GM12878 (cell line): Measurements from ENCODE around the gene C6orf89. TPM values are rescaled to one million over a fixed set of nuclear protein-coding genes. Genes with fewer than 3 reads are reported as not detected.

ENCODE experiments used
- FOS ChIP-seq: IDR thresholded peaks from 3 replicates; pipeline ENCODE4 v1.6.1; 2011; ENCODE audit warnings: borderline replicate concordance; ENCODE audit not compliant: insufficient read length; ENCODE audit errors: extremely low read depth
- GATAD2B ChIP-seq: fragments of 450-650 bp; conservative IDR thresholded peaks from 2 replicates; pipeline ENCODE4 v1.6.1; 2017; ENCODE audit warnings: low read depth, mild to moderate bottlenecking, moderate library complexity
- NR2C2 ChIP-seq: IDR thresholded peaks from 2 replicates; pipeline ENCODE4 v1.6.1; 2011; ENCODE audit warnings: borderline replicate concordance, low read depth; ENCODE audit not compliant: control insufficient read depth, insufficient read length
- NRF1 ChIP-seq: conservative IDR thresholded peaks from 2 replicates; pipeline ENCODE4 v1.6.1; 2011; ENCODE audit warnings: mild to moderate bottlenecking, low read depth, low read length, improper control_type of control experiment
- SPI1 ChIP-seq: IDR thresholded peaks from 2 replicates; pipeline ENCODE4 v1.6.1; 2011; ENCODE audit warnings: low read depth, mild to moderate bottlenecking, low read length, moderate library complexity, borderline replicate concordance; ENCODE audit not compliant: insufficient read depth
- ZNF274 ChIP-seq: IDR thresholded peaks from one replicate; pipeline ENCODE4 v1.8.0; 2011; ENCODE audit not compliant: insufficient read length, insufficient read depth
- ZSCAN29 ChIP-seq: fragments of 450-650 bp; IDR thresholded peaks from 2 replicates; pipeline ENCODE4 v1.6.1; 2017; ENCODE audit warnings: mild to moderate bottlenecking, moderate library complexity
- polyA plus RNA-seq, 11 experiments: library from polyadenylated mRNA; depleted of rRNA in 4 of 11; unstranded in 6 of 11; stranded (reverse) in 5 of 11; fragments of >200 nt; fragmentation: Nextera tagmentation in 4 of 11; fragmentation: Illumina TruSeq in 1 of 11; extraction: Ambion mirVana in 4 of 11; extraction: Trizol in 1 of 11; gene quantifications; 1 replicate in 1 of 11; 2 replicates in 10 of 11; pipeline versions ENCODE4 v1.2.1 to v1.2.3, GENCODE V29; 2011 to 2016; ENCODE audit warnings: inconsistent platforms in 2 of 11, missing spikeins in 2 of 11, low read depth in 1 of 11
- total RNA-seq, 4 experiments: library from RNA; depleted of rRNA in 3 of 4; stranded (reverse); fragments of >200 nt in 3 of 4; fragmentation: Illumina TruSeq in 1 of 4; extraction: Trizol in 1 of 4; gene quantifications; 2 replicates each; pipeline versions ENCODE4 v1.2.1 to v1.2.3, GENCODE V29; 2013 to 2021
- TF ChIP-seq, protein P1 (sequence below): fragments of 450-650 bp; formaldehyde crosslinking; IDR thresholded peaks from 2 replicates; pipeline ENCODE4 v1.4.0; 2022; ENCODE audit warnings: mild to moderate bottlenecking, moderate library complexity
- TF ChIP-seq, protein P2 (sequence below), 3 experiments: IDR thresholded peaks in 2 of 3; conservative IDR thresholded peaks in 1 of 3; 2 replicates each; pipeline ENCODE4 v1.5.1; 2011; ENCODE audit warnings: low read depth in 3 of 3, low read length in 3 of 3, mild to moderate bottlenecking in 3 of 3, control low read depth in 2 of 3, moderate library complexity in 2 of 3, inconsistent platforms in 1 of 3, mixed read lengths in 1 of 3; ENCODE audit not compliant: control insufficient read depth in 2 of 3, insufficient read depth in 1 of 3; ENCODE audit errors: extremely low read depth in 1 of 3
- TF ChIP-seq, protein P3 (sequence below): IDR thresholded peaks from 2 replicates; pipeline ENCODE4 v1.6.1; 2011; ENCODE audit warnings: borderline replicate concordance, low read depth, mild to moderate bottlenecking, moderate library complexity, mixed read lengths, low read length; ENCODE audit not compliant: insufficient read depth; ENCODE audit errors: extremely low read length

Gene C6orf89
- total and polyA plus RNA-seq, 10 of the 15 experiments (the other 5 are each of a cell fraction or from before 2014, with no cell fraction given), result 10.8 to 42.7 (median 28.6) TPM

DNA sequence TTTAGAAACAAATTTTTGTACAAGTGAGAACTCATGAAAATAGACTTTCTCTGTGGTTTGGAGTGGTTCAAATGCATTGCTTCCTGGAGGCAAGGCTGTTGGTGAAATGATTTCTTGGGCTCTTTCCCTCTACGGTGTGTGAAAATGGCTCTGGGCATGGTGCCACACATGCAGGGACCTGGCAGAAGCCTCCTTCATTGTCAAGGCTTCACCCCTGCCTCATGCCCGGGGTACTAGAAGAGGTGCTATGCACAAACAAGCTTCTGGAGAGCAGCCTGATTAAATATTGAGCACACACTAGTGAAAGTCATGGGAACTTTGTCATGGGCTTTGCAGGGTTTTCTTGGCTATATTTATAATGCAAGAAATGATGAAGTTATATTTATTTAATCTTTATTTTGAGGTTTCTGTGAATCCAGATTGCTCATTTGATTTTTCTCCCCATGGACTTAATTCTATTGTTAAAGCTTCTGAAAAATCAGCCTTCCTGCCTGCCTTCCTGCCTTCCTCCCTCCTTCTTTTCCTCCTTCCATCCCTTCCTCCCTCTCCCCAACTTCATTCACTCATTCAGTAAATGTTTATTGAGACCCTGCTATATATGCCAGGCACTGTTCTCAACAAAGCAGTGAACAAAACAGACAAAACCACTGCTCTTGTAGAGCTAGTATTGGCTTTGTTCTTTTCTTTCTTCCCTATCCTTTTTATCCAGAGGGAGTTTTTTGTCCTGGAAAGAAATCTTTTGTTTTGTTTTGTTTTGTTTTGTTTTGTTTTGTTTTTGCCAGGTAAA lies 21.0 kb downstream of the C6orf89 start (continued):
- TF ChIP-seq, protein P1, sequence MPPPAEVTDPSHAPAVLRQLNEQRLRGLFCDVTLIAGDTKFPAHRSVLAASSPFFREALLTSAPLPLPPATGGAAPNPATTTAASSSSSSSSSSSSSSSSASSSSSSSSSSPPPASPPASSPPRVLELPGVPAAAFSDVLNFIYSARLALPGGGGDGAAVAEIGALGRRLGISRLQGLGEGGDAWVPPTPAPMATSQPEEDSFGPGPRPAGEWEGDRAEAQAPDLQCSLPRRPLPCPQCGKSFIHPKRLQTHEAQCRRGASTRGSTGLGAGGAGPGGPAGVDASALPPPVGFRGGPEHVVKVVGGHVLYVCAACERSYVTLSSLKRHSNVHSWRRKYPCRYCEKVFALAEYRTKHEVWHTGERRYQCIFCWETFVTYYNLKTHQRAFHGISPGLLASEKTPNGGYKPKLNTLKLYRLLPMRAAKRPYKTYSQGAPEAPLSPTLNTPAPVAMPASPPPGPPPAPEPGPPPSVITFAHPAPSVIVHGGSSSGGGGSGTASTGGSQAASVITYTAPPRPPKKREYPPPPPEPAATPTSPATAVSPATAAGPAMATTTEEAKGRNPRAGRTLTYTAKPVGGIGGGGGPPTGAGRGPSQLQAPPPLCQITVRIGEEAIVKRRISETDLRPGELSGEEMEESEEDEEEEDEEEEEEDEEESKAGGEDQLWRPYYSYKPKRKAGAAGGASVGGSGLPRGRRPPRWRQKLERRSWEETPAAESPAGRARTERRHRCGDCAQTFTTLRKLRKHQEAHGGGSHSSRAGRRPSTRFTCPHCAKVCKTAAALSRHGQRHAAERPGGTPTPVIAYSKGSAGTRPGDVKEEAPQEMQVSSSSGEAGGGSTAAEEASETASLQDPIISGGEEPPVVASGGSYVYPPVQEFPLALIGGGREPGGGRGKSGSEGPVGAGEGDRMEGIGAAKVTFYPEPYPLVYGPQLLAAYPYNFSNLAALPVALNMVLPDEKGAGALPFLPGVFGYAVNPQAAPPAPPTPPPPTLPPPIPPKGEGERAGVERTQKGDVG (CRISPR knock-in tag), result no peak
- TF ChIP-seq NR2C2, result no peak
- TF ChIP-seq, protein P2, sequence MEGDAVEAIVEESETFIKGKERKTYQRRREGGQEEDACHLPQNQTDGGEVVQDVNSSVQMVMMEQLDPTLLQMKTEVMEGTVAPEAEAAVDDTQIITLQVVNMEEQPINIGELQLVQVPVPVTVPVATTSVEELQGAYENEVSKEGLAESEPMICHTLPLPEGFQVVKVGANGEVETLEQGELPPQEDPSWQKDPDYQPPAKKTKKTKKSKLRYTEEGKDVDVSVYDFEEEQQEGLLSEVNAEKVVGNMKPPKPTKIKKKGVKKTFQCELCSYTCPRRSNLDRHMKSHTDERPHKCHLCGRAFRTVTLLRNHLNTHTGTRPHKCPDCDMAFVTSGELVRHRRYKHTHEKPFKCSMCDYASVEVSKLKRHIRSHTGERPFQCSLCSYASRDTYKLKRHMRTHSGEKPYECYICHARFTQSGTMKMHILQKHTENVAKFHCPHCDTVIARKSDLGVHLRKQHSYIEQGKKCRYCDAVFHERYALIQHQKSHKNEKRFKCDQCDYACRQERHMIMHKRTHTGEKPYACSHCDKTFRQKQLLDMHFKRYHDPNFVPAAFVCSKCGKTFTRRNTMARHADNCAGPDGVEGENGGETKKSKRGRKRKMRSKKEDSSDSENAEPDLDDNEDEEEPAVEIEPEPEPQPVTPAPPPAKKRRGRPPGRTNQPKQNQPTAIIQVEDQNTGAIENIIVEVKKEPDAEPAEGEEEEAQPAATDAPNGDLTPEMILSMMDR (IDR thresholded peaks at IDR 0.05 in 2 of 3, conservative IDR thresholded peaks at IDR 0.05 in 1 of 3; ENCODE audit: control insufficient read depth in 2 of 3, extremely low read depth in 1 of 3, insufficient read depth in 1 of 3, low read depth in 3 of 3, low read length in 3 of 3), result no peak
- TF ChIP-seq FOS, result no peak
- no peak for TF ChIP-seq ZNF274
- no peak for TF ChIP-seq ZSCAN29
- no peak for TF ChIP-seq NRF1
- TF ChIP-seq, protein P3, sequence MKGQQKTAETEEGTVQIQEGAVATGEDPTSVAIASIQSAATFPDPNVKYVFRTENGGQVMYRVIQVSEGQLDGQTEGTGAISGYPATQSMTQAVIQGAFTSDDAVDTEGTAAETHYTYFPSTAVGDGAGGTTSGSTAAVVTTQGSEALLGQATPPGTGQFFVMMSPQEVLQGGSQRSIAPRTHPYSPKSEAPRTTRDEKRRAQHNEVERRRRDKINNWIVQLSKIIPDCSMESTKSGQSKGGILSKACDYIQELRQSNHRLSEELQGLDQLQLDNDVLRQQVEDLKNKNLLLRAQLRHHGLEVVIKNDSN, result no peak
- no peak for TF ChIP-seq SPI1
- TF ChIP-seq GATAD2B, result no peak
